Measurements from ENCODE around the gene STUM.
A peak's percentile ranks its signal among the peaks of the same experiment; 100 is the strongest.
"Not testable (repeated sequence)": the region's sequence is repeated elsewhere in the genome, so short reads cannot be mapped to it uniquely, and the experiment has no call there.

Gene STUM

GRCh38 chr1:226603022-226603857 is 54.7 kb downstream of the STUM start:
- no peak for DNase-seq (ENCODE audit: low read depth in 1 of 2, low spot score in 1 of 2)

DNA sequence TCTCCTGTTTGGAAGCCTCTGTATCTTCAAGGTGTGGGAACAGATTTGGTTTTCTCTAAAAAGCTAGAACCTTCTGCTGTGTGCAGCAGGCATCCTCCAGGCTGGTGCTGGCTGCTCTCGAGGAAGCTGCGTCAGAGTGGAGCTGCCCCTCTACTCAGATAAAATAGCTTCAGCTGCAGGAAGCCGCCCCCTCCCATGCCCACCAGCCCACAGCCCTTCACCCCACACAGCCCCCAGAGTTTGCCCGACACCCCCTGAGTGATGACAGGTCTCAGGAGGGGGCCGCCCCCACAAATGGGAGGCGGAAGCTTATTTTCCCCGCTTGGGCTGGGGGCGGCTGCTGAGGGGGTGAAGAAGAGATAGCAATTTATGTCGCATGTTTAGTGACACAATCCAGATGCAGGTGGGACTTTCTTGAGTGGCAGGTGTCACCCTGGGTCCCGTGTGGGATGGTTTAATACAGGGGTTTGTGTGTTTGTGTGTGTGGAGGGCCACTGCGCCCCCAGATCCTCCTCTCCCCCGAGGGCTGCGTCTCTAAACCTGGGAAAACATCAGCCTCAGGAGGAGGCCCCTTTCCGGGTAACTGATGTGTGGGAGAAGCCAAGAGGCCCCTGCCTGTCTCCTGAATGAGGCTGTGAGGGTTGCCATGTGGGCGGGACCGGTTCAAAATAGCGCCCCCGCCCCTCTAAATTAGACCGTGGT is 55.4 kb downstream of the STUM start:
- no peak for DNase-seq (ENCODE audit: low read depth in 1 of 2, low spot score in 1 of 2)

DNA sequence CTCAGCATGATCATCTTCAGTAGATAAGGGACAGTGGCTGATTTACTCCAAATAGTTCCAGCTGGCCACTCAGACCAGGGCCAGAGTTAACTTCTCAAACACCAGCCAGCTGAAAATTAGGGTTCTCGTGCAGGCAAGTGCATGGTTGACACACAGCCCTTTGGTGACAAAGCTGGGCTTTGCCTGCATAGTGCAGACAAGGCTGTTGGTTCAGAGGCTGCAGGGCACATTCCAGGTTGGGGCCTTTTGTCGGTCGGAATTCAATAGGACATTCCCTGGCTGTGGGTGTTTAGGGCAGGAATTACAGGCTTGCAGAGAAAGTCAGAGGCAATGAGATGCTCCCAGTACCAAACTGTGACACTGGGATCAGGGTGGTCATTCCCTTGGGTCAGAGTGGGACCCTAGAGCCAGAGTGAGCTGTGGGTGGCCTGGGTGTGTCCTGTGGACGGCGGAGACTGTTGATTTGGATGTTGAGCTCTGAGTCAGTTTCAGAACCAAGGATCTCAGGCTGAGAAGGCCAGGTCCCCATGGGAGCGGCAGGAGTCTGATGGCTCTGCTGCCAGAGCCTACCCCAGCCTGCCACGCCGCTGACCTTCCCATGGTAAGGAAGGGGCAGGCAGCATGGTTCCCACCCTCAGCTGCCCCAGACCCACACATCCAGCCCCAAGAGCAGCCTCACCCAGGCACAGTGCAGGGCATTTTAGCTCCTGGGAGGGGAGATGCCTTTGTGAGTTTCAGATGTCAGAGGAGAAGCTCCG is 56.2 kb downstream of the STUM start:
- DNase-seq (ENCODE audit: low read depth in 1 of 2, low spot score in 1 of 2), result no peak

DNA sequence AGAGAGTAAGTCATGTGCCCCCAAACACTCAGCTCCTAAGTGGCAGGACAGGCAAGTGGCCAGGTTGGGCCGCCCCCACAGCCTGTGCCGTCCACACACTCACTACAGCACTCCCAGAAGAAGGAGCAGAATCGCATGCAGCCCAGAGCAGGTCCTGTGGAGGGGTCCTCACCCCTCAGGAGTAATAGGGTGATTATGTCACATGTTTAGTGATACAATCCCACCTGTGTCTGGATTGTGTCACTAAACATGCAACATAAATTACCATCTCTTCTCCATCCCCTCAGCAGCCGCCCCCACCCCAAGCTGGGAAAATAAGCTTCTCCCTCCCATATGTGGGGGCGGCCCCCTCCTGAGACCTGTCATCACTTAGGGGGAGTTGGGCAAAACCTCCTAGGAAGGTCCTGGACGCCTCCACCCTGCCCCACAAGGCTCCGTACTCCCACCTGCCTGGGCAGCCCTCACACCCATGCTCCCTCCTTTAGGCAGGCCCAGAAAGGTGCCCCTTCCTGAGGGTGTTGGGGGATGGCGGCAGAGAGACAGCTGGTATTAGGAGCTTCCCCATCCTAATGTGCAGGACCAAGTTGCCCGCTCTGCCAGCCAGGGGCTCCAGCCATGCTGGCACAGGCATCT is 56.9 kb downstream of the STUM start:
- DNase-seq (ENCODE audit: low read depth in 1 of 2, low spot score in 1 of 2), result no peak

DNA sequence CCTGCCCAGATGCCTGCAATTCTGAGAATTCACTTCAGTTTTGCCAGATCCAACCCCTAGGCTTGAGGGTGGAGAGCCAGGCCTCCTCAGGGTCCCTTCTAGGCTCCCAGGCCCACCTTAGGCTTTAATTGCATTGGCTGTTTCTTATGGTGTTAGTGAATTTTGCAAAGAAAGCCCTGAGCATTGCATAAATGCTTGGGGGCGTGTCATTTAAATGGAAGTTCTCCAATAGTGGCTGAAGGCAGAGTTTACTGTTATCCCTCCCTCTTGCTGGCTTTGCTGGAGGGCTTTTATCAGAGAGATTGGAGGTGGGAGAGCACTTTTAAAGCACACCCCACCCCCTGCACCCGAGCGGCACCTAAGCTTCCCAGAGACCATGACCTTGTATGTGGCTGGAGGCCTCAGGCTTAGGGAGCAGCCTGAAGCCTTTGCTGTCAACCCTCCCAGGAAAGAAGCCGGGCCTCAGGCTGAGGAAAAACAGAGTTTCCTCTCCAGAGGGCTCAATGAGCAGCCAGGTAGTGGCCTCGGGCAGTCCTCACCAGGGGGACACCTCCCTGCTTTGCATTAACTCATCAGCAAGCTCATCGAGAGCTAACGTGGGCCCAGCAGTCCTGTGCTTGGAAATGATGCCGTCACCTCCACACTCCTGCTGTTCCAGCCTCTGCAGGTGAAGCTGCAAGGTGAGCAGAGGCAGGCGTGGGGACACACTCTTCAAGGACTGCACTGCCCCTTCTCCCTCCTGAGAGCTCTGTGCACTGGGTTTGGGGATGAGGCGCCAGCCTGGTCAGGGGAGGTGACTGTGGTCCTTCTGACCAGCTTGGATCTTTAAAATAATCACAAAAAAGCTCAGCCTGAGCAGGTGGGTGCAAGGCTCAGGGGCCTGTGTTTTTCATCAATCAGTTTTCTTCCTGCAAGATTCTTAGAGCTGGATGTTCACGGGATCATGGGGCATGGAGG is 58.0 kb downstream of the STUM start:
- no peak for DNase-seq (ENCODE audit: low read depth in 1 of 2, low spot score in 1 of 2)

GRCh38 chr1:226607268-226607660 is 58.7 kb downstream of the STUM start:
- DNase-seq (ENCODE audit: low read depth in 1 of 2, low spot score in 1 of 2), result no peak

DNA sequence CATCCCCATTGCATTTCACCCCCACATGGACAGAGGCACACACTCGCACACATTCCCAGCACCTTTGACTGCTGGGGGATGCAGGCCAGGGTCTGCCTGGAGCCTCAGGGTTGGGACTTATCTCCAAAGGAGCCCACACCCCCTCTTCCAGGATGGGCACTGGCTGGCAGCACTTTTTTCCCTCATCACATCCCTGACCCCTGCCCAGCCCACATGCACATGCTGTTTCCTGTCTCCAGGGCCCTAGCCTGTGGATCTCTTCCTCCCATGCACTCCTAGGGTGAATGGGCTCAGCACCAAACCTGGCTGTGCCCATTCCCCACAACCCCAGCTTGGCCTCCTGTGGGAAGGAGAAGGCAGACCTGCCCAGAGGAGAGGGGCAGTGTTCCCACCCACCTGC is 59.3 kb downstream of the STUM start:
- DNase-seq (ENCODE audit: low read depth in 1 of 2, low spot score in 1 of 2), result no peak

GRCh38 chr1:226608699-226609505 is 60.3 kb downstream of the STUM start:
- peak; percentile 44 to 46 for DNase-seq (ENCODE audit: low read depth in 1 of 2, low spot score in 1 of 2)

GRCh38 chr1:226609836-226610455 is 61.4 kb downstream of the STUM start:
- no peak for DNase-seq (ENCODE audit: low read depth in 1 of 2, low spot score in 1 of 2)

- DNase-seq (ENCODE audit: low read depth in 1 of 2, low spot score in 1 of 2), result no peak
Measured at GRCh38 chr1:226610671-226611070, 62.1 kb downstream of the STUM start.

DNA sequence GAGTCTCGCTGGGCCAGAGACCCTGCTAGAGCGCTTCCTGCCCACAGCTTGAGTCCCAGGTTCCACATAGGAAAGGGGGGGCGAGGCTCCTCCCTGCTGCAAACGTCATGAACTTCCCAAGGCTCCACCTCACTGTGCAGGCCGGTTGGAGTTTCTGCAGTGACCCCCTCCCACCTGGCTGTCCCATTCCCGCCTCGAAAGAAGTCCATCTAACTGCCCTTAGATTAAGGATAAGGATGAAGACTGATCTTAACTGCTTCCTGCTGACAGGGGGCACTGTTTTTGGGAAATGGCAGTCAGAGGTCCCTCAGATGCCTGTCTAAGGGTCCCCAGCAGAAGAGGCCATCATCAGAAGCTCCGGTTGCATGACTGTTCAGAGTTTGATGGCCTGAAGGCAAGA is 62.7 kb downstream of the STUM start:
- no peak for DNase-seq (ENCODE audit: low read depth in 1 of 2, low spot score in 1 of 2)

GRCh38 chr1:226611980-226612379 is 63.4 kb downstream of the STUM start:
- DNase-seq (ENCODE audit: low read depth in 1 of 2, low spot score in 1 of 2), result not testable (repeated sequence)

- no peak for DNase-seq (ENCODE audit: low read depth in 1 of 2, low spot score in 1 of 2)
Measured at GRCh38 chr1:226615876-226616275, 67.3 kb downstream of the STUM start.

DNA sequence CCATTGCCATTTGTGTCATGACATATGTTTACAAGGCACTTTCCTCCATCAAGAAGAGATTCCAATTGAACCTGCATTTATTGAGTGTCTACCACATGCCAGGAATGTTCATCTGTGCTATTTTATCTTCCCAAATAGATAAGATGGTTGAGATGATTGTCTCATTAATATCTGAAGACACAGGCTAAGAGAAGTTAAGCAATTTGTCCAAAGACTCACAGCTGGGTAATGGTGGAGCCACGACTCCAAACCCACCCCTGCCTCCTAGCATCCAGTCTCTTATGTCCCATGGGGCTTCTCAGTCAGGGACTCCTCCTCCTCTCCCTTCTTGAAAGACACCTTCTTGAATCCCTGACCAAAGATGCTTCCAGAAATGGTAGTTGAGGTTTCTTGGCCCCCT is 68.1 kb downstream of the STUM start:
- no peak for DNase-seq (ENCODE audit: low read depth in 1 of 2, low spot score in 1 of 2)

- no peak for DNase-seq (ENCODE audit: low read depth in 1 of 2, low spot score in 1 of 2)
Measured at GRCh38 chr1:226617109-226617508, 68.5 kb downstream of the STUM start.

GRCh38 chr1:226617719-226618118 is 69.2 kb downstream of the STUM start:
- DNase-seq (ENCODE audit: low read depth in 1 of 2, low spot score in 1 of 2), result not testable (repeated sequence)

DNA sequence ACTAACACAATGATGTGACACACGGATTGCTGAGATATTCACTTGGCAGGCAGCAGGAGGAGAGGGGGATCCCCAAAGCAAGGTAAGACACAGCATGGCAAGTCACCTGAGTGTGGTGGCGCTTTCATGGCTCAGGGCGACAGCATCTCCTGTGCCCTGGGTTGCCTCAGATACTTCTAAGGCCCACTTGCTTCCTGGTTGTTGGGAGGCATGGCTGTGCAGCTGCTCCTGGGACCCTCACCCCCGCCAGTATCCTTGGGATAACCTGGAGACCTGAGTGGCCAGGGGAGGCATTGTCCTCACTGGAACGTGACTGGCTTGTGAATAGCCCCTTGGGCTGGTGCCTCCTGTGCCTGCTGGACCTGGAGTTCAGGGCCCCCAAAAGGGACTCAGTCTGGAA is 69.8 kb downstream of the STUM start:
- DNase-seq (ENCODE audit: low read depth in 1 of 2, low spot score in 1 of 2), result no peak

- DNase-seq (ENCODE audit: low read depth in 1 of 2, low spot score in 1 of 2), result no peak
Measured at GRCh38 chr1:226619031-226619430, 70.5 kb downstream of the STUM start.

DNA sequence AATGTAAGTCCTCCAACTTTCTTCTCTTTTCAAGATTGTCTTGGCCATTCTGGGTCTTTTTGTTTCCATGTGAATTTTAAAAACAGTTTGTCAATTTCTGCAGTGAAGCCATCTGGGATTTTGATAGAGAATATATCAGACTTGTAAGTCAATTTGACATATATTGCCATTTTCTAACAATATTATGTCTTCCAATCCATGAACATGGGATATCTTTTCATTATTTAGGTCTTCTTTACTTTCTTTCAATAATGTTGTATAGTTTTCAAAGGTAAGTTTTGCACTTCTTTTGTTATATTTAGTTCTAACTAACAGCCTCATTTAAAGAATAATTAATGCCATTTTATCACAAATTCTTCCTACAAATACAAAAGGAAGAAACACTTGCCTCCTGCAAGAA is 73.4 kb downstream of the STUM start:
- no peak for DNase-seq (ENCODE audit: low read depth in 1 of 2, low spot score in 1 of 2)
